GM12891 (cell line): Measurements from ENCODE around the gene SERTAD1.

ENCODE experiments used
- DNase-seq: peaks from one replicate; pipeline ENCODE4 v3.0.0; 2011; ENCODE audit warnings: low spot score; ENCODE audit not compliant: insufficient read length
- FAIRE-seq: peaks from 2 replicates; lab custom pipeline; 2011; peaks lifted over from hg19 to GRCh38; lab: Jason Lieb, UNC
- PAX5 ChIP-seq: IDR thresholded peaks from 2 replicates; pipeline ENCODE4 v1.6.1; 2011; ENCODE audit warnings: low read length, moderate library complexity, mild to moderate bottlenecking; ENCODE audit not compliant: insufficient read depth, severe bottlenecking
- POLR2A ChIP-seq: IDR thresholded peaks from 2 replicates; pipeline ENCODE4 v1.6.1; 2011; ENCODE audit warnings: low read depth, low read length, control low read depth
- POLR2AphosphoS5 ChIP-seq: IDR thresholded peaks from 2 replicates; pipeline ENCODE4 v1.6.1; 2011; ENCODE audit warnings: low read depth, low read length, control low read depth
- POU2F2 ChIP-seq: IDR thresholded peaks from 2 replicates; pipeline ENCODE4 v1.6.1; 2011; ENCODE audit warnings: low read depth, mild to moderate bottlenecking, control low read depth, low read length, moderate library complexity
- SPI1 ChIP-seq: IDR thresholded peaks from 2 replicates; pipeline ENCODE4 v1.6.1; 2011; ENCODE audit warnings: low read depth, low read length, control low read depth
- TAF1 ChIP-seq: IDR thresholded peaks from 2 replicates; pipeline ENCODE4 v1.6.1; 2011; ENCODE audit warnings: low read depth, low read length, control low read depth

The SERTAD1 gene

DNA sequence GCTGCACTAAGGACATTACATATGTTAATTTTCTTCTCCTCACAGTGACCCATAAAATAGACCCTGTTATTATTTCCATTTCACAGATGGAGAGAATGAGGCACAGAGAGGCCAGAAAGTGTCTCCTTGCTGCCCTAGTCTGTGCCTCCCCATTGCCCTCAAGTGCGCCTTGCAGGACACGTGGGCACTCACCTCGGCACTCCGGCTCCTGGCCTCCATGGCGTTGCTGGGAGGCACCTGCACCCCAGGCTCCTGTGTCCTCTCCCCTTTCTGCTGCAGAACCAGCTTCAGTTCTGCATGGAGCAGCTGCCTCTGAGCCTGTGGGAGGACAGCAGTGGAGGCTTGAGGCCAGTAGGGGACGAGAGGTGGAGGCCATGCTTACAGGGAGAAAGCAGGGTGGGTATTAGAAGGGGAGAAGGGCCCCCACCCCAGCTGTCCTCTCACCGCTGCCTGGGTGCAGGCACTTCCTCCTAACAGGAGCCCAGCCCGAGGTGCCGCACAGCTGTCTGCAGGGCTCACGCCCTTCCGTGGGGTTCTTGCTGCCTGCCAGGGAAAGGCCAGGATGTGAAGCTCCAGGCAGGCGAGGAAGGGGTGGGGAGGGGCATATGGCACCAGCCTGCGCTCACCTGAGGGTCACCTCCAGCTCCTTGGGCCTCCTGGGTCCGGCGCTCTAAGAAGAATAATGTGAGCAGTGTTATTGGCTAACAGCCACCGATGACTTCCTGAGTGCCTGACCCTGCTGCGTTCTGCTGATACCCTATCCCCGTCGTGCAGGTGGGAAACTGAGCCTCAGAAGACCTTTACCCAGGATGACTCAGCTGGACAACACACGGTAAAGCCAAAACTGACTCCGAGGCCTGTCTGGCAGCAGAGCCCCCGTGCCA, 17.8 kb downstream of the SERTAD1 start:
- DNase-seq (no peak), FAIRE-seq (no peak)
- TF ChIP-seq POU2F2 (no peak), TAF1 (no peak), POLR2AphosphoS5 (no peak), SPI1 (peak; percentile 19; the same call in 1 of the 2 replicates), PAX5 (no peak), POLR2A (no peak)

- peak; percentile 92 for DNase-seq
- peak; percentile 76 for FAIRE-seq
These were observed 22.4 kb downstream of the SERTAD1 start for GRCh38 chr19:40403262-40403984.

DNA sequence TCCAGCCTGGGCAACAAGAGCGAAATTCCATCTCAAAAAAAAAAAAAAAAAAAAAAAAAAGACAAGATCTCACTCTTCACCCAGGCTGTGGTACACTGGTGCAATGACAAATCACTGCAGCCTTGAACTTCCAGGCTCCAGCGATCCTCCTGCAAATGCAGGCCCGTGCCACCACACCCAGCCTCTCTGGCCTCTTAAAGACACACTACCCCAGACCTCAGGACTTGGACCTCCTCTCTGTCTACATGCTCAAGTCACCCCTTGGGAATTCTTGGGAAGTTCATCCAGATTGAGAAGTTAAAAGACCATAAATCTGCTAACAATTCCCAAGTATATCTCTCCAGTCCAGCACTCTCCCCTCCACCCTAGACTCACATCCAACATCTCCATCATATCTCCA, 25.2 kb downstream of the SERTAD1 start:
- no peak for DNase-seq
- FAIRE-seq, result no peak
- no peak for TF ChIP-seq POLR2A
- TF ChIP-seq POLR2AphosphoS5, result no peak
- no peak for TF ChIP-seq POU2F2
- TF ChIP-seq SPI1, result no peak
- no peak for TF ChIP-seq TAF1
- no peak for TF ChIP-seq PAX5

More at GRCh38 chr19:40403262-40403984, 22.4 kb downstream of the SERTAD1 start:
- no peak for TF ChIP-seq POLR2AphosphoS5
- no peak for TF ChIP-seq SPI1
- TF ChIP-seq PAX5, result no peak
- TF ChIP-seq TAF1, result no peak
- no peak for TF ChIP-seq POU2F2
- TF ChIP-seq POLR2A, result no peak

DNA sequence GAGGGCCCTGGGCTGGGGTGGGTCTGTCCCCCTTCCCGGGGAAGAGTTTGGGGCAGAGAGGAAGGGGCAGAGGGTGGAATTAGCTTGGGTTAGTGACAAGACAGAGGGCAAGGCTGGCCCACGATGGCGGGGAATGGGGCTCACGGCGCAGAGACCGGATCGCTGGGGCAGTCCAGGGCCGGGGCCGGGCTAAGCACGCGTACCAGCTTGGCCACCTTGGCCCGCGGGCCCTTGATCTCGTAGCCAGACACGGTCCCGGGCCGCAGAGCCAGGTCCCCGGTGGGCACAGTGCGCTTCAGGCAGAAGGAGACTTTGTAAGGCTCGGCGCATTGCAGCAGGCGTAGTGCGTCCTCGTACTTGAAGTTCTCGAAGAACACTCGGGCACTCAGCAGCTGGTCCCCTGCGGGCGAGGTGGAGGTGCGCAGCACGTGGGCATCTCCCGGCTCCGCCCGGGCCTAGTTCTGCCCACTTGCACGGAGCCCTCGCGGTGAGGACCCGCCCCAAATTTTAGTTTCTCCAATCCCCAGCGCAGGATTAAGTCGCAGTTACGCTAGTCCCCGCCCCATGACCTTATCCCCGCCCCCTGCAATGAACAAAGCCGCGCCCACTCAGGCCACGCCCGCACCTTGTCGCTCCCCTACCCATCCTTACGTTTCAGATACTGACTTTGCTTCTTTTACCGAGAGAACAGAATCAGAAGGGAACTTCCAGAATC, 27.2 kb downstream of the SERTAD1 start:
- DNase-seq (peak; percentile 66), FAIRE-seq (peak; percentile 48)
- no peak for TF ChIP-seq PAX5
- TF ChIP-seq SPI1, result no peak
- TF ChIP-seq POLR2A, result no peak
- no peak for TF ChIP-seq POU2F2
- TF ChIP-seq POLR2AphosphoS5, result no peak

- FAIRE-seq (no peak), DNase-seq (no peak)
- TF ChIP-seq POLR2A (no peak), POU2F2 (no peak), TAF1 (no peak), POLR2AphosphoS5 (no peak), SPI1 (no peak), PAX5 (no peak)
These were observed 28.3 kb downstream of the SERTAD1 start for GRCh38 chr19:40397568-40397906.

DNA sequence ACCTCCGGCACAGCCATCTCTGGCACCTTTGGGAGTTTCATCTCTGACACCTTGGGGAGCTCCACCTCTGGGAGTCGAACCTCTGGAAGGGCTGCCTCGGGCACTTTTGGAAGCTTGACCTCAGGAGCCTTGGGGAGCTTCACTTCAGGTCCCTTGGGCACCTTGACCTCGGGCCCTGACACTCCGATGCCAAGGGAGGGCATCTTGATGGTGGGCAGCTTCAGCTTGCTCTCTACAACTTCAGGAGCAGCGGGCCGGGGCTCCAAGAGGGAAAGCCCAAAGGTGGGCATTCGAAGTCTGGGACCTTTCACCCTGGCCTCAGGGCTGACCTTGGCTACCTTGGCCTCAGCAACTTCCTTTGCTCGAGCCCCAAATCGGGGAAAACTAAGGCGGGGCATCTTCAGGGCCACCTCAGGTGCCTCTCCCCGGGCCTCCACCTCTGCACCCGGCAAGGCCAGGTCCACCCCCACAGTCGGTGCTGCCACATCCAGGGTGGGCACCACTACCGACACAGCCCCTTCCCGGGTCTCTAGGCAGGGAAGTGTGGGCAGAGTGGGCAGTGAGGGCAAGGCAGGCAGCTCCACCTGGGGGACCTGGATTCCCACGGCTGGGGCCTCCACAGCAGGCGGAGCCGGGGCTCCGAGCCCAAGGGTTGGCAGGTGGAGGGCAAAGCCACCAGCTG, 28.8 kb downstream of the SERTAD1 start:
- DNase-seq, result no peak
- no peak for FAIRE-seq
- no peak for TF ChIP-seq TAF1
- no peak for TF ChIP-seq SPI1
- no peak for TF ChIP-seq PAX5
- TF ChIP-seq POLR2A, result no peak
- no peak for TF ChIP-seq POLR2AphosphoS5
- TF ChIP-seq POU2F2, result no peak

DNA sequence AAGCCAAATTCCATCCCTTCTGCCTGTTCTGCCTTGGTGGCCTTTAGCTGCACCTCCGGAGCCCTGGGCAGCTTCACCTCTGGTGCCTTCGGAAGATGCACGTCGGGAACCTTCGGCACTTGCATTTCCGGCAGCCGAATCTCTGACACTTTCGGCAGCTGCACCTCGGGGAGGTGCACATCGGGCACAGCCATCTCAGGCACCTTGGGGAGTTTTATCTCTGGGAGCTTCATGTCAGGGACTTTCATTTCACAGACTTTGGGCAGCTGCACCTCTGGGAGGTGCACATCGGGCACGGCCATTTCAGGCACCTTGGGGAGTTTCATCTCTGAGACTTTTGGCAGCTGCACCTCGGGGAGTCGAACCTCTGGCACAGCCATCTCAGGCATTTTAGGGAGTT, 29.8 kb downstream of the SERTAD1 start:
- no peak for FAIRE-seq

DNA sequence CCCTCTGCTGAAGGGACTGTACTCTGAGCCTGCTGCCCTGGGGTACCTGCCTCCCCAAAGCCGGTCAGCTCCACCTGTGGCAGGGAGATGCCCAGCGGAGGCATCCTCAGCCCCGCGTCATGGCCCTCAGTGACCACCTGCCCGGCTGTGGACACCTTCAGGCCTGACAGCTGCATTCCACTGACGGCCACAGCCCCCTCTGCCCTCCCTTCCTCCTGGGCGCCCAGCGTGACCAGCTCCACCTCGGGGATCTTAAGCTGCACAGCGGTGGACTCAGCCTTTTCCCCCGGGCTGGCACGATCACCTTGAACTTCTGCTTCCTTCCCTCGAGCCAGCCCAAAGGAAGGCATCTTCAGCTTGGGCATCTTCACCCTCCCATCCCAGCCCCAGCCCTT, 31.0 kb downstream of the SERTAD1 start:
- DNase-seq, result no peak
- no peak for TF ChIP-seq POLR2A
- TF ChIP-seq POU2F2, result no peak
- TF ChIP-seq SPI1, result no peak
- TF ChIP-seq PAX5, result no peak
- no peak for TF ChIP-seq TAF1
- TF ChIP-seq POLR2AphosphoS5, result no peak
- FAIRE-seq, result no peak

More for the DNA sequence above, 29.8 kb downstream of the SERTAD1 start:
- TF ChIP-seq POU2F2 (no peak), SPI1 (no peak), PAX5 (no peak), TAF1 (no peak), POLR2A (no peak), POLR2AphosphoS5 (no peak)
- DNase-seq, result no peak
